Psoas muscle (tissue), 8 donors: ENCODE measurements around the gene GNG3. TPM values are rescaled to one million over a fixed set of nuclear protein-coding genes. Genes with fewer than 3 reads are reported as not detected.
"Not testable (repeated sequence)": the region's sequence is repeated elsewhere in the genome, so short reads cannot be mapped to it uniquely, and the experiment has no call there.

ENCODE experiments used
- ATAC-seq, 4 donors: fragments of 200-7000 bp; cut with Tn5 transposase; one replicate each; pipeline ENCODE4 v1.9.1; 2020; ENCODE audit warnings: moderate library complexity in 3 of 4, mild to moderate bottlenecking in 2 of 4
- DNase-seq, 2 donors: peaks; one replicate each; pipeline ENCODE4 v3.0.0-alpha.2; 2020
- H3K27ac ChIP-seq: fragments of 200-600 bp; one replicate; pipeline ENCODE4 v1.8.0; 2022
- H3K27me3 ChIP-seq, 3 donors: fragments of 200-600 bp in 1 of 3; one replicate each; pipeline versions ENCODE4 v1.6.1 to v1.8.0; 2013 to 2022; ENCODE audit warnings: low read length in 2 of 3, mild to moderate bottlenecking in 2 of 3, moderate library complexity in 1 of 3; ENCODE audit not compliant: insufficient read depth in 3 of 3
- H3K36me3 ChIP-seq, 2 donors: fragments of 200-600 bp in 1 of 2; one replicate each; pipeline versions ENCODE4 v1.6.1 to v1.8.0; 2013 to 2022; ENCODE audit warnings: low read depth in 1 of 2, mild to moderate bottlenecking in 1 of 2, moderate library complexity in 1 of 2; ENCODE audit not compliant: insufficient read depth in 1 of 2
- H3K4me1 ChIP-seq: fragments of 200-600 bp; one replicate; pipeline ENCODE4 v1.8.0; 2022
- H3K4me3 ChIP-seq: fragments of 200-600 bp; one replicate; pipeline ENCODE4 v1.8.0; 2022; ENCODE audit warnings: mild to moderate bottlenecking
- H3K9me3 ChIP-seq: fragments of 200-600 bp; one replicate; pipeline ENCODE4 v1.8.0; 2022
- CTCF ChIP-seq: fragments of 200-600 bp; IDR thresholded peaks from one replicate; pipeline ENCODE4 v1.8.0; 2022; ENCODE audit warnings: antibody characterized with exemption
- WGBS, 3 donors: extraction: QIAGEN DNeasy Blood & Tissue Kit; methylation state at CpG; one replicate each; pipeline versions ENCODE4 v1.1.6 to v1.1.7; 2013; 5-methylcytosine and 5-hydroxymethylcytosine counted together
- intact Hi-C, 2 donors: fragments of 100-400 bp; cut with DNase I; formaldehyde crosslinking; loops; one replicate each; pipeline versions ENCODE4 v1.11.0 to v1.14.2; 2022
- polyA plus RNA-seq, 3 donors: library from polyadenylated mRNA; stranded (reverse); fragments of 200-250 nt; gene quantifications; one replicate each; pipeline ENCODE4 v1.2.3, GENCODE V29; 2013
- total RNA-seq, 4 donors: library from RNA; stranded (reverse); fragmentation: NEBNext Ultra II Directional in 2 of 4; extraction: Animal tissue kit (Norgen Biotek cat#: 25700) in 2 of 4; gene quantifications; one replicate each; pipeline versions ENCODE4 v1.2.1 to v1.2.4, GENCODE V29; 2021 to 2023
- donor health status: healthy with polysubstance abuse.
- donor health status: DM: no; HTN: no; CAD: no; lungs with moderate emphysema.
- donor health status: Bipolar disorder and iron deficiency.
- donor health status: healthy.
- donor health status: DM: yes; HTN: yes; CAD: no.
- donor health status: DM: no; HTN: no; CAD: no.
- donor health status: DM: no; HTN: no; CAD: no.
- donor health status: DM: yes; HTN: yes; CAD: no.

GNG3 gene
- total and polyA plus RNA-seq, 7 donors: 0.10 to 0.39 TPM; not detected in 5

- intact Hi-C loops: no loop called here
- Histone ChIP-seq H3K27ac (no peak overlapping the region), H3K4me3 (no peak overlapping the region), H3K27me3 (no peaks in the 10 kb centered on the region), H3K36me3 (peaks cover 0 to 7% of the 10 kb centered on the region in 2 donors), H3K9me3 (no peaks in the 10 kb centered on the region), H3K4me1 (peaks cover 20% of the 10 kb centered on the region)
- ATAC-seq (no peak), DNase-seq (no peak)
- no peak for TF ChIP-seq CTCF
- 88 to 92% (median 89%) methylated on average over 7 of the region's 7 CpGs for WGBS, 3 donors
These were observed 25.0 kb upstream of the GNG3 start for GRCh38 chr11:62682518-62682917.

DNA sequence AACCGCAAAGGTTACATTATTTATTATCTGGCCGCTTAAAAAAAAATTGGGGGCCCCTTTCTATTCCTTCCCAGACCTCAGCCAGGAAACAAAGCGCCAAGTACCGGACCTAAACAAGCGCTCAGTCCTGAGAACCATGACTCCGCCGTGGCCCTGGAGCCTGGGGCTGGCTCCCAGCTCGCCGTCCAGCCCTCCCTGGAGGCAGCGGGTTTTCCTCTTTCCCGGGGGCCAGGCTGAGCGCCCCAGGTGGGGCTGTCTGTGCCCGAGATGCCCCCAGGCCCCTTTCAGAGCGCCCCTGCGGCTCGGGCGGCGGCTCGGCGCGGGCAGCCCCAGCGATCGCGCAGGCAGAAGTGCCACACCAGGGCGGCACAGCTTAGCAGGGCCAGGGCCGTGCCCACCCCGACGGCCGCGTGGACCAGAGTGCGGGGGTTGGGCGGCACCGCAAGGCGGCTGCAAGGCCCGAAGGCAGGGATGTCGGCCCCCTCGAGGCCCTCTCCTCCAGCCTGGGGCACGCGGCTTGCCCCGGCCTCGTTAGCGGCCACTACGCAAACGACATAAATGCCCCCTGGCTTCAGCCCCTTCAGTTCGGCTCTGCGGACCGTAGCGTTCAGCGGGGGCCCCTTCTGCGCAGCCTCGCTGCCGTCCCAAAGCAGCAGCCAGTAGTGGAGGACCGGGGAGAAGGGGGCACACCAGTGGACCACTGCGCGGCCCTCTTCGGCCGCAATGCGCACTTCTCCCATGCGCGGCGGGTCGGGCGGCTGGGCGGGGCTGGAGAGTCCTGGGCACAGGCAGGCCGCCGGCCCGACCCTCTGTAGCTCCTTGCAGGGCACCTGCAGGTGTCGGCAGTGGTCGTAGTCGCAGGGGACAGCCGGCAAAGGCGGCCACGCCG is 19.7 kb upstream of the GNG3 start:
- Histone ChIP-seq H3K9me3 (no peaks in the 10 kb centered on the region), H3K36me3 (peaks cover 0 to 31% of the 10 kb centered on the region in 2 donors), H3K27me3 (no peaks in the 10 kb centered on the region), H3K27ac (no peak overlapping the region), H3K4me1 (no peaks in the 10 kb centered on the region), H3K4me3 (peak overlapping the region; percentile 43)
- TF ChIP-seq CTCF: no peak
- WGBS, 3 donors: 48 to 61% (median 51%) methylated on average over 68 to 74 of the region's 74 CpGs
- peak in 1 of 2 donors; percentile 27 for DNase-seq
- peak in 3 of 4 donors; percentile 12 to 26 (median 13) for ATAC-seq
- intact Hi-C loops: no loop called here

DNA sequence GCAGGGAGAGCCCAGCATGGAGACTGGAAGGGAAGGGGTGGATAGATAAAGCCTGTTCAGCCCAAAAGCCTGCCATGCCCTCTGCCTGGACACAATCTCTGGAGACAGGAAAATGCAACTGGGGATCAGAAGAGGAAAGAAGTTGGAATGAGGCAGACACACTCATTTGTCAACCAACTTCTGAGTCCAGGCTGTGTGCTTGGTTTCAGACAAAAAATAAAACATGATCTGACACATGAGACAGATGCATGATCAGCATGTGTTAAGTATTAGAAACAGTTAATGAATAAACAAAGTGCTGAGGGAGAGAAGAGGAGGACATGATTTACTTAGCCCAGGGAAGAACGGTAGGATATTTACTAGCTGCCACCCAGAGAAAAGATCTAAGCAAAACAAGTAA is 19.0 kb upstream of the GNG3 start:
- H3K9me3 ChIP-seq: no peaks in the 10 kb centered on the region
- TF ChIP-seq CTCF: no peak
- WGBS, 3 donors: 22 to 29% (median 25%) methylated on average over 1 of the region's 1 CpG
- H3K4me3 ChIP-seq: peak overlapping the region; percentile 43
- peaks cover 0 to 38% of the 10 kb centered on the region in 2 donors for H3K36me3 ChIP-seq
- H3K27me3 ChIP-seq: no peaks in the 10 kb centered on the region
- H3K4me1 ChIP-seq: no peaks in the 10 kb centered on the region
- H3K27ac ChIP-seq: no peak overlapping the region
- DNase-seq (no peak), ATAC-seq (peak in 1 of 4 donors; percentile 15)
- intact Hi-C loops: no loop called here

DNA sequence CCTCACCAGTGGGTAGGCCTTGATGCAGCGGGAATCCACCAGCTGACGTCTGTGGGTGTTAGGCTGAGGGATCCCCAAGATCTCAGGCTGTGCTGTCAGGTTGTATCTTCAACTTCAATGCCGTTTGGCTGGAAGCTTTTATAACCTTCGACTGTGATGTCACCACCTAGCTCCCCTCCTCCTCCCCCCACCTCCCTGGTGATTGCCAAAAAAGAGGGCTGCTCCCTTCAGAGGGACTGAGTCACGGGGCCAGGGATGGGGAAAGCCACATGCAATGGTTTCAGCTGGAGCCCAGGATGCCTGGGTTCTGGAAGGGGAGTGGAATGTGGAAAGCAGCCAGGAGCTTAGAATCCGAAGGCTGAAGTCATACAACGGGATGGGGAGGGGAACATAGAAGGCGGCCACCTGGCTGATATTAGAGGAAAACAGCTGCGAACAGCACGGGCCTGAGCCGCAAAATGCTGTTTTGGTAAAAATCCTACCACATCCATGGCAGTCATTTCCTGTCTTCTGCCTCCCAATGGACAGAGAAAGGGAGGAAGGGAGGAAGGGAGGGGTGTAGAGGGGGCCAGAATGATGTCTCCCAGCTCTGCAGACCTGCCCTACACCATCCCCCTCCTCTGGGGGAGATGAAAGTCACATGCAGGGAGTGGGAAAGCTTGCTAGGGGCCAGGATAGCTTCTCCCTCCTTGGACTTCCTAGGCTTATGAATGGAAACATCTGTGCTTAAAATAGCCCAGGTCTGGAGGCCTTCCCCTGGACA is 17.9 kb upstream of the GNG3 start, which contains the start of gene LRRN4CL:
LRRN4CL (minus strand) TSS at position 110 of the 763 bp plus-strand sequence. CDS start 1,022 bp downstream, outside the sequence.
- TF ChIP-seq CTCF: no peak
- peaks cover 0 to 41% of the 10 kb centered on the region in 2 donors for H3K36me3 ChIP-seq
- ATAC-seq (peak; percentile 64 to 80 (median 78)), DNase-seq (peak; percentile 90 to 92)
- intact Hi-C loops: loop anchor here (5.0 to 10.0 kb wide), 3 partner anchors 97 to 295 kb away; partner anchors contain the start of gene TUT1 (in 1 of the 2)
- peak within 1 kb of the TSS; percentile 53 for H3K27ac ChIP-seq
- no peaks in the 10 kb centered on the region for H3K9me3 ChIP-seq
- H3K4me3 ChIP-seq: peak within 1 kb of the TSS; percentile 43
- WGBS, 3 donors: 21 to 32% (median 30%) methylated on average over 11 of the region's 11 CpGs
- H3K4me1 ChIP-seq: peaks cover 5% of the 10 kb centered on the region
- H3K27me3 ChIP-seq: no peaks in the 10 kb centered on the region

DNA sequence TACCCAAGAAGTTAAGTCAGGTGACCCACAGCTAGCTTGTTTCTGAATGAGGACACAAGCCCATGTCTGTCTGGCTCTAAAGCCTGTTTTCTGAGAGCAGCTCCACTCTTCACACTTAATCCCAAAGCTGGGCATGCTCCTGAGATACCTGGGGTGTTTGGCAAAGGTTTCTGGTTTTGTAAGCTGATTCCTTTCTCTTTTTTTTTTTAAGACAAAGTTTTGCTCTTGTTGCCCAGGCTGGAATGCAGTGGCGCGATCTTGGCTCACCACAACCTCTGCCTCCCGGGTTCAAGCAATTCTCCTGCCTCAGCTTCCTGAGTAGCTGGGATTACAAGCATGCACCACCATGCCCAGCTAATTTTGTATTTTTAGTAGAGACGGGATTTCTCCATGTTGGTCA is 13.9 kb upstream of the GNG3 start:
- ATAC-seq, H3K9me3 ChIP-seq, H3K4me3 ChIP-seq, H3K27me3 ChIP-seq, DNase-seq: not testable (repeated sequence)
- H3K27ac ChIP-seq: peak overlapping the region; percentile 79
- peaks cover 0 to 45% of the 10 kb centered on the region in 2 donors for H3K36me3 ChIP-seq
- WGBS, 3 donors: 72 to 95% (median 81%) methylated on average over 3 to 4 of the region's 4 CpGs
- peaks cover 10% of the 10 kb centered on the region for H3K4me1 ChIP-seq
- intact Hi-C loops: loop anchor here (2.0 to 10.0 kb wide), 4 partner anchors 13 to 299 kb away; partner anchors contain the start of gene TUT1 (in 1 of the 2)
